Activated CD4-positive, alpha-beta T cell treated with anti-CD3 and anti-CD28 coated beads for 24 hours (primary cell): ENCODE data around the gene LHFPL3.

Experiments used
- DNase-seq, 2 donors: peaks; one replicate each; pipeline ENCODE4 v3.0.0-alpha.2; 2020; ENCODE audit warnings: low read depth in 2 of 2

Gene LHFPL3

GRCh38 chr7:104371216-104371979 lies 43.0 kb downstream of the LHFPL3 start:
- DNase-seq: no peak

GRCh38 chr7:104371980-104372357 lies 43.6 kb downstream of the LHFPL3 start:
- DNase-seq: no peak

GRCh38 chr7:104382616-104383015 lies 54.2 kb downstream of the LHFPL3 start:
- DNase-seq: no peak

- DNase-seq: no peak
Measured at GRCh38 chr7:104386943-104387342, 58.5 kb downstream of the LHFPL3 start.

GRCh38 chr7:104388222-104388621 lies 59.8 kb downstream of the LHFPL3 start:
- no peak for DNase-seq

GRCh38 chr7:104395162-104395561 lies 66.8 kb downstream of the LHFPL3 start:
- no peak for DNase-seq

GRCh38 chr7:104397442-104397841 lies 69.0 kb downstream of the LHFPL3 start:
- no peak for DNase-seq

- DNase-seq: no peak
Measured at GRCh38 chr7:104408371-104408770, 80.0 kb downstream of the LHFPL3 start.

GRCh38 chr7:104410742-104411141 lies 82.3 kb downstream of the LHFPL3 start:
- DNase-seq: no peak

GRCh38 chr7:104412911-104413310 lies 84.5 kb downstream of the LHFPL3 start:
- DNase-seq: no peak

GRCh38 chr7:104414216-104414615 lies 85.8 kb downstream of the LHFPL3 start:
- no peak for DNase-seq

GRCh38 chr7:104415700-104416099 lies 87.3 kb downstream of the LHFPL3 start:
- DNase-seq: no peak

GRCh38 chr7:104416866-104417393 lies 88.5 kb downstream of the LHFPL3 start:
- no peak for DNase-seq

- DNase-seq: no peak
Measured at GRCh38 chr7:104431930-104432329, 103.5 kb downstream of the LHFPL3 start.

GRCh38 chr7:104434129-104434528 lies 105.7 kb downstream of the LHFPL3 start:
- DNase-seq: no peak

- DNase-seq: no peak
Measured at GRCh38 chr7:104442481-104442880, 114.1 kb downstream of the LHFPL3 start.

GRCh38 chr7:104444017-104444416 lies 115.6 kb downstream of the LHFPL3 start:
- no peak for DNase-seq

- DNase-seq: no peak
Measured at GRCh38 chr7:104445393-104445792, 117.0 kb downstream of the LHFPL3 start.

- no peak for DNase-seq
Measured at GRCh38 chr7:104450861-104451260, 122.5 kb downstream of the LHFPL3 start.

GRCh38 chr7:104453190-104453589 lies 124.8 kb downstream of the LHFPL3 start:
- no peak for DNase-seq

GRCh38 chr7:104458875-104459274 lies 130.5 kb downstream of the LHFPL3 start:
- no peak for DNase-seq

- DNase-seq: no peak
Measured at GRCh38 chr7:104469166-104469820, 140.9 kb downstream of the LHFPL3 start.

- DNase-seq: no peak
Measured at GRCh38 chr7:104480529-104480928, 152.1 kb downstream of the LHFPL3 start.
